ENCODE measurements around the gene TOR4A.
A peak's percentile ranks its signal among the peaks of the same experiment; 100 is the strongest.

TOR4A gene

GRCh38 chr9:137294091-137294680 lies 16.7 kb downstream of the TOR4A start:
- DNase-seq (ENCODE audit: low read depth in 3 of 3): no peak

DNA sequence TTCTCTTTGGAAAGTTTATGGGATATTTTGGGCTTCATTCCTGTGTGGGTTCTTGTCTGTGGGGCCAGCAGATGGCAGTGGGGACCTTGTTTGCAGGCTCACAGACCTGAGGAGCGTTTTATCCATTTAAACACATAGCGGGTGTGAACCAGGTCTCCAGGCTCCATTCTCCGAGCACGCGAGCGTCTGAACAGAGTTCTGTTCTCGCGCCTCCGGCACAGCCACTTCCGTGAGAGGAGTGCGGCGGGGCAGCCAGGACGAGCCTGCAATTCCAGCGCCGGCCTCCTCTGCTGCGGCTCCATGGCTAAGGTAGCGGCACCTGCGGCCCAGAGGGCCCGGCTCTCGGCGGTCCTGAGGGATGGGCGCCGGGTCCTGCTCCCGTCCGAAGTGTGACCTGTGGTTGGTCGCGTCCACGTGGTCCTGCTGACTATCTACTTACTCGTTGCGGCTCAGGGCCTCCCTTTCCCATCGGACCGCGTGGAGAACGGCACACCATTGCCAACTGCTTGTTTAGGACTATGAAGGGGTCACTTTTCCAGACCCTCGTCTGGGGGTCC lies 17.2 kb downstream of the TOR4A start:
- DNase-seq (ENCODE audit: low read depth in 3 of 3): no peak

DNA sequence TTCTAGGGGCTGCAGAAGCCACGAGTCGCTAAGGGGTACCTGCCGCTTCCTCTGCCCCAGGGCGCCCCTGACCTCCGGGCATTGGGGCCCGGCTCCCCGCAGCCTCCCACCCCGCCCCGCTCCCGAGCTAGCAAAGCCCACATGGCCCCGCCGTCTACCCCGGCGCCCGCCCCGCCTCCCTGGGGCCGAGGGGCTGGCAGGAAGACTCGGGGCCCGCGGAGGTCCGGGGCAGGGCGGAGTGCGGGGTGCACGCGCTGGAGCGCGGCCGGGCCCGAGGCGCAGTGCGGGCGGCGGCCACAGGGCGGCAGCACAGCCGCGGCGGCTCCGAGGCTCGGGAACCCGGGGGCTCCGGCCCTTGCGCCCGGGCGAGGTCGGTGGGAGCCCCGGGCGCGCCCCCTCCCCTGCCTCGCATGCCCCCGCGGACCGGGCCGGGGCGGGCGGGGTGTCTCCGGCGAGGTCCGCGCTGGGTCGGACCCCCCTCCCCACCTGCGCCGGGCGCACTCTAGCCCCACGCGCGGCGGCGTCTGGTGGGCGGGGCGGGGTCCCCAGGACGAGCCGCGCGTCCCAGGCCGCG lies 17.8 kb downstream of the TOR4A start:
- DNase-seq (ENCODE audit: low read depth in 3 of 3): peak in 1 of 3 experiments; percentile 47

GRCh38 chr9:137295849-137296669 lies 18.5 kb downstream of the TOR4A start:
- DNase-seq (ENCODE audit: low read depth in 3 of 3): no peak

DNA sequence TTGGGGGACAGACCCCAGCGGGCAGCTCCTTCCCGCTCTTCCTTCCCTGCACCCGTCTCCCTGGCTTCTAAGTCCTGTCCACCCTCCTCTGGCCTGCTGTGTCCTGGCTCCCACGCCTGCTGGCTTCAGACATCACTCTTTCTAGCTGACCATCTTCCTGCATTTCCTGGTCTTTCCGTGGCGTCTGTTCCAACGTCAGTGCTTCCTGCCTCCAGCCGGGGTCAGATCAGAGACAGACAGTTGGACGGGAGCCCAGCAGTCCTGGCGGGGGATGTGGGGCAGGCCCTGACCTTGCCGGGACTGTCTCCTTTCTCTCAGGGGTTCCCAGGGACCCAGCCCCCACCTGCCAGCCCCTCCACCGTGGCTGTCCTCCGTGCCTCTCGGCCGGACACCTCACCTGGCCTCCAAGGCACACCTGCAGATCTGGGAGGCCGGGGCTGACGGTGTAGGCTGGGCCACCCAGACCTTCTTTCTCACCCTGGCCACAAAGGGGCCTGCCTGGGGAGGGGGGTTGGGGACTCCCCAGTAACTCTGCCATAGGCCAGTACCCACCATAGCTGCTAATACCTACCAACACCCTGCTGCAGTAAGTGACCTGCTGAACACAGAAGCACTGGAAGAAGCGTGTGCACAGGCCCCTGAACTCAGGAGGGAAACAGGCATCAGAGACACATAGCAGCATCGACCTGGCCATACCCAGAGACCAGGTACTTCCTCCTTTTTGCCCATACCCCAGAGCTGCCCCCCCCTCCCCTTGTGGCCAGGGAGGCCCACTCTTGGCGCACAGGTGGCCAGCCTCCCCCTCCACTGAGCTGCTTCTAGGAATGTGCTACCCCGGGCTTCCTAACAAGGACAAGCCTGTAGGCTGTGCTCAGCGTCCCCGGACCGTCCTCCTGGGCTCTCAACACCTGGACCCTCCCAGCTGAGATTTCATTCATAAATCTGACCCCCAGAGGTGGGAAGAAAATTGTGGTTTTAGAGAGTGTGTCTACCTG lies 19.4 kb downstream of the TOR4A start:
- DNase-seq (ENCODE audit: low read depth in 3 of 3): no peak

- DNase-seq (ENCODE audit: low read depth in 3 of 3): no peak
Observed at GRCh38 chr9:137297966-137298365, 20.4 kb downstream of the TOR4A start.

- no peak for DNase-seq (ENCODE audit: low read depth in 3 of 3)
Observed at GRCh38 chr9:137298401-137299202, 21.1 kb downstream of the TOR4A start.

- DNase-seq (ENCODE audit: low read depth in 3 of 3): no peak
Observed at GRCh38 chr9:137299203-137299565, 21.7 kb downstream of the TOR4A start.

DNA sequence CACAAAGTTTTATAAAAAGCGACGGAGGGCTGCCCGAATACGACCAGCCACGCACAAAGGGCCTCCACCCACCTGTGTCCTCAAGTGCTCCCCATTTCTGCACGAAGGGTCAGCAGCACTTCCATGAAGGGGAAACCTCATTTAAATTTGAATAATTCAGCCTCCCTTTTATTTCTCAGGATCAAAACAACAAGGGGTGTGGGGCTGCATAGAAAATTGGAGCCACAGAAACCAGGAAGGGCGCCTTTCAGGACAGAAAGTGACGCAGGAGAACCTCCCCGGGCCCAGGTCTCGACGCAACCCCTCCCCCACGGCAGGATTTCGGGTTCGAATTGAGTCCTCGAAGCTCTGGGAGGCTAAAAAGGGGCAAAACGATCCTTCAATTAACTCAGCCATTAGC lies 22.4 kb downstream of the TOR4A start:
- DNase-seq (ENCODE audit: low read depth in 3 of 3): no peak

- DNase-seq (ENCODE audit: low read depth in 3 of 3): no peak
Observed at GRCh38 chr9:137300567-137301080, 23.1 kb downstream of the TOR4A start.

- no peak for DNase-seq (ENCODE audit: low read depth in 3 of 3)
Observed at GRCh38 chr9:137301081-137301947, 23.8 kb downstream of the TOR4A start.

DNA sequence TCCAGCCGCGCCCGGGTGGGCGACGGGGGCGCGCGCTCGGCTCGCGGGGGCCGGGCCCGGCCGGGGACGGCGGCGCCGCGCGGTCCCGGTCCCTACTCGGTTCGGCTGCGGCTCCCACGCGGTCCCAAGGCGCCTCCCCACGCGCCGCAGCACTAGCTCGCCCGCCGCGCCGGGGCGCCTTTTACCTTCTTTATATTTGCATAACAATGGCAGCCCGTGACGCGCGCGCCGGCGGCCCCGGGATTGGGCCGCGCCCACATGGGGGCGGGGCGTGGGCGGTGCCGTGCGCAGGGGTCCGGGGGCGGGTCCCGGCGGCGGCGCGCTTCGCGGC lies 24.6 kb downstream of the TOR4A start, which contains the start of gene NRARP:
Gene NRARP, minus strand, starts transcription at position 154 of the 331 bp plus-strand sequence. CDS start 343 bp downstream, outside the sequence.
- DNase-seq (ENCODE audit: low read depth in 3 of 3): peak; percentile 79 to 89 (median 83)

DNA sequence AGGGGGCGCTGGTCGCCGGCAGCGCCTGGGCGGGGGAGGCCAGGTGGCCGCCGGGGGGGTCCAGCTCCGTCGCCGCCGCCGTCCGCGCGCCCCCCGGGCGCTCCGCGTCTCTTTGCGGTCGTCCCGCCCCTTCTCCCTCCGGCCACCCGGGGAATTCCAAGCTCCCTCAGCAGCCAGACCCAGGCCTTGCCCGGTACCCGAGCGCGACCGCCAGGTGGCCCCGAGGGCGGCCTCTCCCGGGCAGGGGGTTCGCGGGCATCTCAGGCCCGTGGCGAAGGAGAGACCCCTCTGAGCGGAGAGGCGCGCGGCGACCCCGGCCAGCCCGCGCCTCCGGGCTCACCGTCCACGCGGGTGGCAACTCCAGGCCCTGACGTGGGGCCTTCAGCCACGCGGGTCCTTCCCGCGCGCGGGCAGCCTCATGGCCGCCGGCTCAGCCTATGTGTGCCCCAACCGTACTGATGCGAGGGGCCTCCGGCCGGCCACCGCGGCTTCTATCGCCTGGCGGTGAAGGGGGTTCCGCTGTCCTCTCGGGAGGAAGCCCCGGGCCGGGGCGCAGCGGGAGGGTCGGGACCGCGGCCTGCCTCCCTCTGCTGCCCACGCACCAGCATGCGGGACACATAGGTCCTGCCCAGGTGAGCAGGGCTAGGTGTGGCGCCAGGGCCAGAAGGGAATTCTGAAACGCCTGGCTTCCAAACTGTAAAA lies 25.1 kb downstream of the TOR4A start:
- no peak for DNase-seq (ENCODE audit: low read depth in 3 of 3)

- DNase-seq (ENCODE audit: low read depth in 3 of 3): no peak
Observed at GRCh38 chr9:137303151-137303892, 25.8 kb downstream of the TOR4A start.

- DNase-seq (ENCODE audit: low read depth in 3 of 3): no peak
Observed at GRCh38 chr9:137303893-137304382, 26.4 kb downstream of the TOR4A start.

DNA sequence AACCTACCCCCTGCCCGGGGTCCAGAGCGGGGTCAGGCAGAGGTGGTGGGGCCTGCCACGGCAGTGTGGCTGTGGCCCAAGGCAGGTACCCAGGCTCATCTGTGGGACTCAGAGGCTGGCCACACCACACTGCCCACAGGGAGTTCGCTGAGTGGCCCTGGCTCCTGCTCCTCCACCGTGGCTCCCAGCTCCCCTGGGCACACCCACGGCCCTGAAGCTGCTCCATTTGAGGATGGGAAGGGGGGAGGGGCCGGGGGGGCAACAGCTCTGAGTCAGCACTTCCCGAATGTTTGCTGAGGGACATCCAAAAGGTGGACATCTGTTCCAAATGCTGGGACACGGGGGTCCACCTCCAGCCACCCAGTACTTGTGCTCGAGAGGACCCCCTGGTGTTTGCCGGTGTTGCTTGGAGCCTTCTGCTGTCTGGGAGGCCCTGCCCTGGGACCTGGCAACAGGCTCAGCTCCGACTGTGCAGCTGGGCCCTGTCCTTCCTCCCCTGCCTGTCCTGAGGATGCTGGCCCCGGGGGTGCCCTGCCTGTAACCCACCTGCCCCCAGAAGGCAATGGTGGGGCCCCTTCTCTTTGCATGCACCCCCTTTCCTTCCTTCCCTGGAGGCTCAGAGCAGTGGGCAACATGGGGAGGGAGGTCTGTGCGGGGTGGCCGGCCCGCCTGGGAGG lies 27.0 kb downstream of the TOR4A start:
- no peak for DNase-seq (ENCODE audit: low read depth in 3 of 3)

DNA sequence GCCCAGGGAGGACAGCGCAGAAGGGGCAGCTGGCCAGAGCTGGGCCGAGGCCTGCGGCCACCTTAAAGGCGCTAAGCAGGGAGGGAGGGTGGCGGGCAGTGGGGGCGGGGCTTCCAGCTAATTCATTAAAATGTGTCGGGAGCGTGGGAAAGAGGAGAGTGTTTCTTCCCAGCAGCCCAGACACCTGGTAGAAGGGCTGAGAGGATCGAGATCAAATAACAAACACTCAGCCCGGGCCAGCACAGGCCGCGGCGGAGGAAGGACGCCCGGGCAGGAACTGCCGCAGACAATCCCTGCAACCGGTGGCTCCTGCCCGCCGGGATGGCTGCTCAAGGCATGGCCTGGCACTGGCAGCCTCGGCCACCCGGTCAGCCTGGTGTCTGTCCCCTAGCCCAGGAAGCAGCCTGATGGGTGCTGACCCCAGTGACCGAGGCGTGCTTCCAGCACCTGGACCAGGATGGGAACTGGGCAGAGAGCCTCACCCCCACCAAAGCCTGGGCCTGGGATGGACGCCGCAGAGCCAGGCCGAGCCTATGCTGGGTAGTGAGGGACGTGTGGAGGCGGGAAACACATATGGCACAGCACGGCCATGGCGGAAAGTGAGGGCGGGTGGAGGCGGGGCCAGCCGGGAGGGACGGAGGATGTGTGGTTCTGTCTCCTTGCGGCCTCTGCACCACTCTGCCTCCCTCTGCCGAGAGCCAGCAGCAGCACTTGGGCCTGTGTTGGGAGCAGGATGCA lies 27.7 kb downstream of the TOR4A start:
- peak in 1 of 3 experiments; percentile 76 for DNase-seq (ENCODE audit: low read depth in 3 of 3)
